Sigmoid colon (tissue), 7 donors: ENCODE results near the gene FOXP1. TPM values are rescaled to one million over a fixed set of nuclear protein-coding genes. Genes with fewer than 3 reads are reported as not detected.

Experiments
- DNase-seq: peaks from one replicate; pipeline ENCODE4 v3.0.0-alpha.2; 2019
- H3K27ac ChIP-seq, 4 donors: fragments of 200-600 bp; sonication (generic); one replicate each; pipeline ENCODE4 v1.5.1; 2016 to 2019; ENCODE audit warnings: mild to moderate bottlenecking in 1 of 4
- H3K27me3 ChIP-seq, 3 donors: fragments of 200-600 bp; sonication (generic); one replicate each; pipeline ENCODE4 v1.5.1; 2019; ENCODE audit warnings: mild to moderate bottlenecking in 1 of 3
- H3K36me3 ChIP-seq, 4 donors: fragments of 200-600 bp; sonication (generic); one replicate each; pipeline ENCODE4 v1.5.1; 2016 to 2019
- H3K4me1 ChIP-seq, 4 donors: fragments of 200-600 bp; sonication (generic); one replicate each; pipeline ENCODE4 v1.5.1; 2017 to 2019
- H3K4me3 ChIP-seq, 4 donors: fragments of 200-600 bp; sonication (generic); one replicate each; pipeline ENCODE4 v1.5.1; 2017 to 2019; ENCODE audit warnings: mild to moderate bottlenecking in 2 of 4, moderate library complexity in 1 of 4
- H3K9me3 ChIP-seq, 4 donors: fragments of 200-600 bp in 3 of 4; sonication (generic) in 3 of 4; one replicate each; pipeline versions ENCODE4 v1.5.1 to v1.6.1; 2013 to 2019
- EP300 ChIP-seq, 4 donors: sonication (generic); formaldehyde crosslinking; IDR thresholded peaks; one replicate each; pipeline ENCODE4 v1.6.1; 2017; ENCODE audit warnings: antibody characterized with exemption in 4 of 4
- POLR2A ChIP-seq, 2 donors: fragments of 450-650 bp; IDR thresholded peaks; one replicate each; pipeline ENCODE4 v1.6.1; 2016; ENCODE audit warnings: antibody characterized with exemption in 2 of 2, mild to moderate bottlenecking in 2 of 2, moderate library complexity in 2 of 2
- POLR2AphosphoS5 ChIP-seq, 4 donors: sonication (generic); formaldehyde crosslinking; IDR thresholded peaks; one replicate each; pipeline ENCODE4 v1.6.1; 2017; ENCODE audit warnings: antibody characterized with exemption in 4 of 4
- WGBS, 2 donors: extraction: QIAGEN DNeasy Blood & Tissue Kit; methylation state at CpG; one replicate each; pipeline ENCODE4 v1.1.7; 2013; 5-methylcytosine and 5-hydroxymethylcytosine counted together
- intact Hi-C: fragments of 100-400 bp; cut with DNase I; formaldehyde crosslinking; loops from one replicate; pipeline ENCODE4 v1.15.1; 2023
- polyA plus RNA-seq, 3 donors: library from polyadenylated mRNA; stranded (reverse); fragments of 200-250 nt; gene quantifications; one replicate each; pipeline ENCODE4 v1.2.3, GENCODE V29; 2013
- total RNA-seq, 4 donors: library from RNA; depleted of rRNA; stranded (reverse); fragments of >200 nt; gene quantifications; one replicate each; pipeline ENCODE4 v1.1.0, GENCODE V29; 2016
- TF ChIP-seq, protein P1 (sequence below), 4 experiments: fragments of 450-650 bp in 3 of 4; fragments of 200-600 bp in 1 of 4; IDR thresholded peaks; one replicate each; pipeline ENCODE4 v1.5.1; 2016 to 2019; ENCODE audit warnings: antibody characterized with exemption in 4 of 4, mild to moderate bottlenecking in 3 of 4, moderate library complexity in 2 of 4
- donor health status: healthy with polysubstance abuse.
- donor health status: Bipolar disorder and iron deficiency.
- donor health status: healthy.

FOXP1 gene
- total and polyA plus RNA-seq, 7 donors = 13.8 to 232 (median 139) TPM

DNA sequence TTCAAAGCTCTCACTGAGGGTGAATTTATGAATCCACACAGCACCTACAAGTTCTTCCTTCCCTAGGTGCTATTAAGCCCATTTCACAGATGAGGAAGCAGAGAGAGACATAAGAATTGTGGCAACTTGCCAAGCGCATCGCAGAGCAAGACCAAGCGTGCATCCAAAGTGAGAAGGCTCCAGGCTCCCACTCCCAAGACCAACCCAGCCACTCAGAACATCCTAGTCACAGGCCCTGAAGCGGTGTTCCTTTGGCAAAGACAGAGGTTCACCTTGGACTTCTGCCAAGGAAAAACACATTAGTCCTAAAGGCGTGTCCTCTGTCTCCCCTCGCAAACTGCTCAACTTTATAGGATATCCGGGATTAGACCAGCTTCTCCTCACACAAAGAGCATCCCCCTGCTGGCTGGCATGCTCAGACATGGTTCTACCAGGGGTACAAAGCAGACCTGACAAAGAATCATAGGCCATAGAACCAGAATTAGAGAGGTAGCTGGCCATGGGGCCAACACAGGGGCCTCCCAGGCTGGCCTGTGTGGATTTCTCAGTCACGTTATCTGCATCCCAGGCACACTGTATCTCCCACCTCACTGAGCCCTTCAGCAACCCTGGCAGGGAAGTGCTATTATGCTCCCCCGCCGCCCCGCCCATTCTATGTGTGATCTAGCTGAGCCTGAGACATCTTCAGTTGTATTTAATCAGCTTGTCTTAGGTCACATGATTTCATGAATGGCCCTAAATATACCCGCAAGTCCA, 160.2 kb downstream of the FOXP1 start:
- 52 to 76% methylated on average over 12 of the region's 12 CpGs for WGBS, 2 donors
- intact Hi-C loops = no loop called here
- Histone ChIP-seq H3K4me1 (peaks cover 0 to 29% (median 23%) of the 10 kb centered on the region in 4 donors), H3K27me3 (no peaks in the 10 kb centered on the region), H3K27ac (no peak overlapping the region), H3K9me3 (no peaks in the 10 kb centered on the region), H3K4me3 (no peak overlapping the region), H3K36me3 (no peaks in the 10 kb centered on the region)
- DNase-seq = no peak
- TF ChIP-seq POLR2A (IDR thresholded peaks at IDR 0.05) (no peak), POLR2AphosphoS5 (IDR thresholded peaks at IDR 0.05) (no peak), EP300 (IDR thresholded peaks at IDR 0.05) (no peak)
- TF ChIP-seq, protein P1, sequence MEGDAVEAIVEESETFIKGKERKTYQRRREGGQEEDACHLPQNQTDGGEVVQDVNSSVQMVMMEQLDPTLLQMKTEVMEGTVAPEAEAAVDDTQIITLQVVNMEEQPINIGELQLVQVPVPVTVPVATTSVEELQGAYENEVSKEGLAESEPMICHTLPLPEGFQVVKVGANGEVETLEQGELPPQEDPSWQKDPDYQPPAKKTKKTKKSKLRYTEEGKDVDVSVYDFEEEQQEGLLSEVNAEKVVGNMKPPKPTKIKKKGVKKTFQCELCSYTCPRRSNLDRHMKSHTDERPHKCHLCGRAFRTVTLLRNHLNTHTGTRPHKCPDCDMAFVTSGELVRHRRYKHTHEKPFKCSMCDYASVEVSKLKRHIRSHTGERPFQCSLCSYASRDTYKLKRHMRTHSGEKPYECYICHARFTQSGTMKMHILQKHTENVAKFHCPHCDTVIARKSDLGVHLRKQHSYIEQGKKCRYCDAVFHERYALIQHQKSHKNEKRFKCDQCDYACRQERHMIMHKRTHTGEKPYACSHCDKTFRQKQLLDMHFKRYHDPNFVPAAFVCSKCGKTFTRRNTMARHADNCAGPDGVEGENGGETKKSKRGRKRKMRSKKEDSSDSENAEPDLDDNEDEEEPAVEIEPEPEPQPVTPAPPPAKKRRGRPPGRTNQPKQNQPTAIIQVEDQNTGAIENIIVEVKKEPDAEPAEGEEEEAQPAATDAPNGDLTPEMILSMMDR (IDR thresholded peaks at IDR 0.05) = no peak

DNA sequence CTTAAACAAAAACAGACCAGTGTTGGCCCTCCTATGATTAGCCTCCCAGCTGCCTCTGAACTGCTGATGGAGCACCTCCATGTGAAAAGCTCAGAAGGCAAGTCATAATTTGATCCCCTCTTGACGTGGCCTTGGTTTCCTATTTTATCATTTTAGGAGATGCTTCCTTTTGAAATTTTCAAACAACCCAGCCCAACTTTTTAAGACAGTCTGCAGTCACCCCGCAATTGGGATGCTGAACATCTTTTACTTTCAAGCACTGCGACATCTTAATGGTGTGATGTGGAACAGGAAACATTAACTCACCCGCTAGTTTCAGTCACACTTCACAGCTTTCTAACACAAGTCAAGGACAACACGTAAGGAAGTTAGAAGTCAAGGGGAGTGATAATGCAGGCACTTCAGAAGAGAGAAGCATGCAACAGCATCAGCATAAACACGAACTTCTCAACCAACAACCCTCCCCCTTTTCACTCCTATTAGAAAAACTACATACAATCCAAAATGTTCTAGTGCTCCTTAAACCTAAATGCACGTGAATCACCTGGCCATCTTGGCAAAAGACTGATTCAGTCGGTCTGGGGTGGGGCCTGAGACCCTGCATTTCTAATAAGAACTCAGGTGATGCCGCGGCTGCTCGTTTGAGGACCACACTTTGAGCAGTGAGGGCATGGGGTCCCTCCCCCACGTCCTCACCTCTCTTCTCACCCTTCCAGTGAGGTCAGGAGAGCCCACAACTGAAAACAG, 161.5 kb downstream of the FOXP1 start:
- Histone ChIP-seq H3K36me3 (no peaks in the 10 kb centered on the region), H3K9me3 (no peaks in the 10 kb centered on the region), H3K4me1 (peaks cover 0 to 22% (median 19%) of the 10 kb centered on the region in 4 donors), H3K27me3 (no peaks in the 10 kb centered on the region), H3K4me3 (no peak overlapping the region), H3K27ac (no peak overlapping the region)
- no peak for DNase-seq
- WGBS, 2 donors = 58 to 88% methylated on average over 12 of the region's 12 CpGs
- TF ChIP-seq, protein P1 (IDR thresholded peaks at IDR 0.05) = no peak
- TF ChIP-seq POLR2A (IDR thresholded peaks at IDR 0.05) (no peak), EP300 (IDR thresholded peaks at IDR 0.05) (no peak)
- intact Hi-C loops = no loop called here

DNA sequence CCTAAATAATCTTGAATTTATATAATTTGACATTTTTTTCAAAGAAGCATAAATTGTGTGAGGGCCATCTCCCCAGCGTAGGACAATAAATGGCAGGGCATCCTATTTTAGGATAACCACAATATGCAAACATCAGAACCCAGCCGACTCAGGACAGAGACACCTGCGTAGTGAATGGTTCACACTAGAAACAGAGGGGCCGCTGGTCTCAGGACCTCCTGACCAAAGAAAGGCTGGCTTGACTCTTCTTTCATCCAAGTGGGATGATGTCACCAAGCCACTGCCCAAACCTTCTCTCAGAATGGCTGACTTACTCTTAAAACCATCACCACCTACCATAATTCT, 162.1 kb downstream of the FOXP1 start:
- DNase-seq = no peak
- Histone ChIP-seq H3K27ac (no peak overlapping the region), H3K36me3 (no peaks in the 10 kb centered on the region), H3K27me3 (no peaks in the 10 kb centered on the region), H3K9me3 (no peaks in the 10 kb centered on the region), H3K4me3 (no peak overlapping the region), H3K4me1 (peaks cover 0 to 22% (median 19%) of the 10 kb centered on the region in 4 donors)
- TF ChIP-seq POLR2AphosphoS5 (IDR thresholded peaks at IDR 0.05) = no peak
- TF ChIP-seq EP300 (IDR thresholded peaks at IDR 0.05) = no peak
- TF ChIP-seq, protein P1 (IDR thresholded peaks at IDR 0.05) = no peak
- no peak for TF ChIP-seq POLR2A (IDR thresholded peaks at IDR 0.05)
- intact Hi-C loops = no loop called here
- 64 to 91% methylated on average over 4 of the region's 4 CpGs for WGBS, 2 donors

DNA sequence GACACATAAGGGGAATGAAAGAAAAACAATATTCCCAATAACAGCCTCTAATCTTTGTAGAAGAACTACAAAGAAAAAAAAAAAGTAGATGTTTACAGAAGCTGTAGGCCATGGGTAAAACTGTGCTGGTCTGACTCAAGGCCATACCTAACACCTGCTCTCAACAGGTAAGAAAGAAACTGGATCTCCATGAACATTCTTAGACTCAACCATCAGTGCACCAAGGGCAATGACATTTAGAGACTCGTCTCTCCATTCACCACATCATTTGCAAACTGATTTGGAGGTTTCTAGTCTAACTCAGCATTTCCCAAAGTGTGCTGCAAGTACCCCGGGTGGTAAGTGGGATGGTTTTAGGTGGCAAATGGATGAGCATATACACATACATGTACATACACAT, 164.2 kb downstream of the FOXP1 start:
- 69 to 83% methylated on average over 2 of the region's 2 CpGs for WGBS, 2 donors
- TF ChIP-seq, protein P1 (IDR thresholded peaks at IDR 0.05) = no peak
- TF ChIP-seq POLR2A (IDR thresholded peaks at IDR 0.05) = no peak
- no peak for TF ChIP-seq EP300 (IDR thresholded peaks at IDR 0.05)
- TF ChIP-seq POLR2AphosphoS5 (IDR thresholded peaks at IDR 0.05) = no peak
- no peak for DNase-seq
- intact Hi-C loops = no loop called here
- Histone ChIP-seq H3K27ac (no peak overlapping the region), H3K4me3 (no peak overlapping the region), H3K4me1 (peaks cover 0 to 15% (median 11%) of the 10 kb centered on the region in 4 donors), H3K27me3 (no peaks in the 10 kb centered on the region), H3K9me3 (no peaks in the 10 kb centered on the region), H3K36me3 (no peaks in the 10 kb centered on the region)
